GM21360 (cell line): ENCODE results near the gene YBEY.

Experiments
- ATAC-seq: cut with Tn5 transposase; IDR thresholded peaks from one replicate; pipeline ENCODE4 v1.9.1; 2021; ENCODE audit warnings: mild to moderate bottlenecking, moderate library complexity; ENCODE audit not compliant: unreplicated experiment

The YBEY gene

GRCh38 chr21:46264046-46264689 is 22.0 kb upstream of the YBEY start:
- no peak for ATAC-seq

GRCh38 chr21:46264690-46265144 is 21.4 kb upstream of the YBEY start:
- no peak for ATAC-seq

- no peak for ATAC-seq
Measured at GRCh38 chr21:46265736-46266525, 20.2 kb upstream of the YBEY start.

- no peak for ATAC-seq
Measured at GRCh38 chr21:46266946-46267345, 19.2 kb upstream of the YBEY start.

GRCh38 chr21:46268371-46268770 is 17.8 kb upstream of the YBEY start:
- no peak for ATAC-seq

- ATAC-seq: no peak
Measured at GRCh38 chr21:46269466-46269865, 16.7 kb upstream of the YBEY start.

- no peak for ATAC-seq
Measured at GRCh38 chr21:46273341-46273740, 12.8 kb upstream of the YBEY start.

- no peak for ATAC-seq
Measured at GRCh38 chr21:46274797-46275390, 11.2 kb upstream of the YBEY start.

GRCh38 chr21:46284077-46284644 is 2.0 kb upstream of the YBEY start:
- ATAC-seq: no peak

GRCh38 chr21:46284733-46285132 is 1.4 kb upstream of the YBEY start:
- no peak for ATAC-seq

- ATAC-seq: no peak
Measured at GRCh38 chr21:46285206-46285661, 908 bp upstream of the YBEY start, which contains the start of gene MCM3AP. Gene MCM3AP, minus strand, starts transcription at chr21:46285611. Its CDS starts 325 bp downstream, at chr21:46285286.

- ATAC-seq: peak; percentile 20
Measured at GRCh38 chr21:46286648-46287002, 483 bp downstream of the YBEY start.

GRCh38 chr21:46287541-46287940 is 1.4 kb downstream of the YBEY start:
- ATAC-seq: no peak

GRCh38 chr21:46289655-46290179 is 3.6 kb downstream of the YBEY start:
- no peak for ATAC-seq

GRCh38 chr21:46291561-46291960 is 5.4 kb downstream of the YBEY start:
- no peak for ATAC-seq

- no peak for ATAC-seq
Measured at GRCh38 chr21:46294647-46295176, 8.6 kb downstream of the YBEY start.

GRCh38 chr21:46295177-46295770 is 9.1 kb downstream of the YBEY start:
- no peak for ATAC-seq

GRCh38 chr21:46295996-46296752 is 10.0 kb downstream of the YBEY start:
- no peak for ATAC-seq

GRCh38 chr21:46297338-46298271 is 11.5 kb downstream of the YBEY start:
- ATAC-seq: no peak
